Mesothelial cell of epicardium (in vitro differentiated cells): ENCODE data around the gene CH25H. TPM values are rescaled to one million over a fixed set of nuclear protein-coding genes. Genes with fewer than 3 reads are reported as not detected.

Source experiments
- DNase-seq, 2 experiments: peaks; one replicate each; pipeline ENCODE4 v3.0.0; 2021; ENCODE audit warnings: low spot score in 2 of 2; ENCODE audit not compliant: unreplicated experiment in 2 of 2
- H3K27ac Mint-ChIP-seq: 2 replicates; pipeline ENCODE4 v1.8.0; 2021; ENCODE audit warnings: mixed read lengths
- H3K27me3 Mint-ChIP-seq: 2 replicates; pipeline ENCODE4 v1.8.0; 2021; ENCODE audit warnings: low read depth, mixed read lengths
- H3K36me3 Mint-ChIP-seq: 2 replicates; pipeline ENCODE4 v1.8.0; 2021; ENCODE audit warnings: mixed read lengths
- H3K4me1 Mint-ChIP-seq: 2 replicates; pipeline ENCODE4 v1.8.0; 2021; ENCODE audit warnings: mixed read lengths
- H3K4me3 Mint-ChIP-seq: 2 replicates; pipeline ENCODE4 v1.8.0; 2021; ENCODE audit warnings: mild to moderate bottlenecking, moderate library complexity, mixed read lengths
- H3K9me3 Mint-ChIP-seq: 2 replicates; pipeline ENCODE4 v1.8.0; 2021; ENCODE audit warnings: mixed read lengths
- CTCF ChIP-seq: fragments of 200-600 bp; sonication (generic); IDR thresholded peaks from one replicate; pipeline ENCODE4 v1.5.0; 2021; ENCODE audit warnings: antibody characterized with exemption; ENCODE audit not compliant: unreplicated experiment
- total RNA-seq: library from RNA; stranded (reverse); gene quantifications from 3 replicates; pipeline ENCODE4 v1.2.1, GENCODE V29; 2021

CH25H gene
- total RNA-seq, 1 donor from 2014 or later, result not detected

- H3K36me3 Mint-ChIP-seq, result no peaks in the 10 kb centered on the region
These were observed 6.2 kb upstream of the CH25H start for GRCh38 chr10:89213191-89213808.

GRCh38 chr10:89210794-89211425 lies 3.8 kb upstream of the CH25H start:
- peaks cover 43% of the 10 kb centered on the region for H3K27me3 Mint-ChIP-seq

More at GRCh38 chr10:89213191-89213808, 6.2 kb upstream of the CH25H start:
- TF ChIP-seq CTCF, result peak; percentile 76
- peaks cover 39% of the 10 kb centered on the region for H3K27me3 Mint-ChIP-seq
- no peak overlapping the region for H3K27ac Mint-ChIP-seq
- H3K9me3 Mint-ChIP-seq, result no peaks in the 10 kb centered on the region
- H3K4me3 Mint-ChIP-seq, result no peak overlapping the region
- no peak for DNase-seq
- H3K4me1 Mint-ChIP-seq, result peaks cover 7% of the 10 kb centered on the region

GRCh38 chr10:89209718-89210117 lies 2.6 kb upstream of the CH25H start:
- H3K9me3 Mint-ChIP-seq, result no peaks in the 10 kb centered on the region
- H3K4me3 Mint-ChIP-seq, result no peak overlapping the region
- H3K27ac Mint-ChIP-seq, result no peak overlapping the region
- peaks cover 43% of the 10 kb centered on the region for H3K27me3 Mint-ChIP-seq
- H3K4me1 Mint-ChIP-seq, result peaks cover 19% of the 10 kb centered on the region
- no peak for DNase-seq
- TF ChIP-seq CTCF, result no peak
- no peaks in the 10 kb centered on the region for H3K36me3 Mint-ChIP-seq

More at GRCh38 chr10:89210794-89211425, 3.8 kb upstream of the CH25H start:
- H3K4me1 Mint-ChIP-seq, result peaks cover 19% of the 10 kb centered on the region
- H3K9me3 Mint-ChIP-seq, result no peaks in the 10 kb centered on the region
- no peak for TF ChIP-seq CTCF
- no peak overlapping the region for H3K27ac Mint-ChIP-seq
- H3K36me3 Mint-ChIP-seq, result no peaks in the 10 kb centered on the region
- no peak for DNase-seq
- no peak overlapping the region for H3K4me3 Mint-ChIP-seq

GRCh38 chr10:89207801-89208551 lies 859 bp upstream of the CH25H start:
- TF ChIP-seq CTCF, result no peak

GRCh38 chr10:89206402-89207180 lies 526 bp downstream of the CH25H start:
- H3K36me3 Mint-ChIP-seq, result no peaks in the 10 kb centered on the region
- peak overlapping the region; percentile 60 for H3K4me3 Mint-ChIP-seq
- no peak for DNase-seq
- peaks cover 36% of the 10 kb centered on the region for H3K27me3 Mint-ChIP-seq
- peaks cover 19% of the 10 kb centered on the region for H3K4me1 Mint-ChIP-seq
- H3K27ac Mint-ChIP-seq, result no peak overlapping the region
- TF ChIP-seq CTCF, result no peak
- no peaks in the 10 kb centered on the region for H3K9me3 Mint-ChIP-seq

More at GRCh38 chr10:89207801-89208551, 859 bp upstream of the CH25H start:
- no peaks in the 10 kb centered on the region for H3K9me3 Mint-ChIP-seq
- H3K4me3 Mint-ChIP-seq, result peak overlapping the region; percentile 60
- no peaks in the 10 kb centered on the region for H3K36me3 Mint-ChIP-seq
- peak; percentile 22 to 45 for DNase-seq
- H3K27ac Mint-ChIP-seq, result no peak overlapping the region
- peaks cover 19% of the 10 kb centered on the region for H3K4me1 Mint-ChIP-seq
- peaks cover 43% of the 10 kb centered on the region for H3K27me3 Mint-ChIP-seq
